Measurements from ENCODE around the gene PDE4D.

The PDE4D gene

DNA sequence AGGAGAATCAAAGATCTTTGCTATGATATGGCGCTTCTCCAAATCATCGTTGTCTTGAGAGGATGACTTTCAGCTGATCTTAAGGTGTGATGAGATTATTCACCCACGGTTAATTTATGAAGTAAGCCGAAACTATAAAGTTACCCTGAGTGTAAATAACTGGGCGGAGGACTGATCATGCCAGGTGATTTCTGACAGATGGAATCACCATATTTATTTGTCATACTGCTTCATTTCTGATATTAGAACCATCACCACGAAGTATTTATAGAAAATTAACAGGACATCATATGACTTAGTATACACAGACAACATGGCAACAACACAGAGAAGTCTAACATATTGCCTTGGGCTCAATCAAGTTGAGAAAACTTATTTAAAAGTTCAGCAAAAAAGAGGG, 708.8 kb downstream of the PDE4D start:
- H3K4me1 ChIP-seq (ENCODE audit: control insufficient read depth in 1 of 2, insufficient read depth in 2 of 2, low read length in 2 of 2), result peaks cover 0 to 5% of the 10 kb centered on the region in 2 donors

DNA sequence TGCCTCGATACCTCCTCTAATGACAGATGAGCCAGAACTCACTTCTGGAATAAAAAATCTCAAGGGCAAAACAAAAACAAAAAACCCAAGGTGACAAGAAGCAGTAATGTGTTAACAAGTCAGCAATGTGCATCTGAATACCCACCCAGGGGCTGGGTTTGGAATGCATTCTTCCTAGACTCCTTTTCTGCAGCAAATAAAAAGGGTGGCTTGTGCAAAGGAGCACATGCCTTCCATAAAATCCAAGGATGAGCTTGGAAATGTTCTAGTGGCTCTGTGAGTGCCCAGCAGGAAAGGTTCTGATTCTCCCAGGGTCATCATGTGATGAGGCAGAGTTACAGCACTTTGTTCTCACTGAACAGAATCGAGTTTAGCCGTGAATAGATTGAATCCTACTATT, 710.8 kb downstream of the PDE4D start:
- Histone ChIP-seq H3K27ac (ENCODE audit: low read length) (no peak overlapping the region), H3K27me3 (ENCODE audit: low read depth, low read length) (no peaks in the 10 kb centered on the region), H3K36me3 (ENCODE audit: control insufficient read depth in 1 of 2, insufficient read depth in 2 of 2, low read length in 2 of 2) (no peaks in the 10 kb centered on the region), H3K4me1 (ENCODE audit: control insufficient read depth in 1 of 2, insufficient read depth in 2 of 2, low read length in 2 of 2) (peaks cover 0 to 2% of the 10 kb centered on the region in 2 donors), H3K9me3 (ENCODE audit: control insufficient read depth in 1 of 2, low read length in 2 of 2) (no peaks in the 10 kb centered on the region), H3K4me3 (ENCODE audit: low read depth in 1 of 2, low read length in 2 of 2) (no peak overlapping the region)

More for the DNA sequence above, 708.8 kb downstream of the PDE4D start:
- Histone ChIP-seq H3K27ac (ENCODE audit: low read length) (no peak overlapping the region), H3K9me3 (ENCODE audit: control insufficient read depth in 1 of 2, low read length in 2 of 2) (no peaks in the 10 kb centered on the region), H3K27me3 (ENCODE audit: low read depth, low read length) (no peaks in the 10 kb centered on the region), H3K36me3 (ENCODE audit: control insufficient read depth in 1 of 2, insufficient read depth in 2 of 2, low read length in 2 of 2) (no peaks in the 10 kb centered on the region), H3K4me3 (ENCODE audit: low read depth in 1 of 2, low read length in 2 of 2) (no peak overlapping the region)

DNA sequence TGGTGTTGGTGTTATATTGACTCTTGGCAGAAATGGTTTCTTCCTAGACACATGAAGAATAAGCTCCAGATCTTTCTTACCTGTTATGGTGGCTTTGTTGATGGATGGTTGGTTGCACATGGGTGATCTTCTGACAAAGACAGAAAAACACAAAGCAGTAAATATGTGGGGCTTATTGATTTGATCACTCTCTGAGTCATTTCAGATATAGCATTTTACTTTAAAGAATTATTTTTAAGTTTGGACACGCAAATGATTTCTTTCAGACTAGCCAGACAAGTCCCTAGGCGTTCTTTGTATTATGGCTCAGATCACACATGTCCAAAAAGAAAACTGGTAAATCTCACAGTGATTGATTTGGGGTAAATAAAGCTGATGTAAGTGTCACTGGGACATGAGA, 713.0 kb downstream of the PDE4D start:
- Histone ChIP-seq H3K9me3 (ENCODE audit: control insufficient read depth in 1 of 2, low read length in 2 of 2) (no peaks in the 10 kb centered on the region), H3K4me1 (ENCODE audit: control insufficient read depth in 1 of 2, insufficient read depth in 2 of 2, low read length in 2 of 2) (no peaks in the 10 kb centered on the region), H3K27me3 (ENCODE audit: low read depth, low read length) (no peaks in the 10 kb centered on the region), H3K27ac (ENCODE audit: low read length) (no peak overlapping the region), H3K4me3 (ENCODE audit: low read depth in 1 of 2, low read length in 2 of 2) (no peak overlapping the region), H3K36me3 (ENCODE audit: control insufficient read depth in 1 of 2, insufficient read depth in 2 of 2, low read length in 2 of 2) (no peaks in the 10 kb centered on the region)

DNA sequence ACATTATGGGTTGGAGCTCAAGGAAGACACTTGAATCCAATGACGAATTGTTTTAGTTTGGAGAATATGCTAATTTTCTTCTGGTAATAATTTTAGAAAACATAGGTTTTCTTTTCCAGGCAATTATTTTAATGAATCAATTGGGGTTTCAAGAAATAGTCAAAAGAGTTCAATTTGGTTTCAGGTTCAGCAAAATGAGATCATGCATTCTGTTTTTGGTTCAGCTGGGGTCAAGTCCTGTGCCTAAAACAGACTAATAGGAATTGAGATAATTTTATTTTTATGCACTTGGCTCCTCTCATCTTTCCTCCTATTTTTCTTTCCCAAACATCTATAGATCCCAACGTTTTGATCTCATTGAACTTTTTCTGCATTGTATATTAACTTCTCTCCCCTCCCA, 713.8 kb downstream of the PDE4D start:
- Histone ChIP-seq H3K4me3 (ENCODE audit: low read depth in 1 of 2, low read length in 2 of 2) (no peak overlapping the region), H3K27me3 (ENCODE audit: low read depth, low read length) (no peaks in the 10 kb centered on the region), H3K27ac (ENCODE audit: low read length) (no peak overlapping the region), H3K9me3 (ENCODE audit: control insufficient read depth in 1 of 2, low read length in 2 of 2) (no peaks in the 10 kb centered on the region), H3K36me3 (ENCODE audit: control insufficient read depth in 1 of 2, insufficient read depth in 2 of 2, low read length in 2 of 2) (no peaks in the 10 kb centered on the region), H3K4me1 (ENCODE audit: control insufficient read depth in 1 of 2, insufficient read depth in 2 of 2, low read length in 2 of 2) (no peaks in the 10 kb centered on the region)

DNA sequence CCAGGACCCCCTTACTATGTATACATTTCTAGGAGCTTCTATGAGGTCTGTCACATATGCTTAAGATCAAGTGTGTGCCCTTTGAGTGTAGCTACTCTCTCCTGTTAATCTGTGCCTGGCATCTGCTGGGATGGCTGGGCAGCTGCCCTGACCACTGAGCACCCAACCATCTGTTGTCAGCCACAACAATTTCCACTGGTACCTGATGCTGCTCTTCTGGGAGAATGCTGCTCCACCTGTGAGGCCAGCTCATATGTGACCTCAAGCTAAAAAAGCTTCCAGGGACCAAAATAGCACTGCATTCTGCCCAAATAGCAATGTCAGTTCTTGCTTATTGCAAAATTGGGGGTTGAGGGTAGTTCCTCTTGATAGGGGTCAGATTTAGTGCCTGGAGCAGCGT, 715.0 kb downstream of the PDE4D start:
- H3K9me3 ChIP-seq (ENCODE audit: control insufficient read depth in 1 of 2, low read length in 2 of 2), result no peaks in the 10 kb centered on the region
- H3K36me3 ChIP-seq (ENCODE audit: control insufficient read depth in 1 of 2, insufficient read depth in 2 of 2, low read length in 2 of 2), result no peaks in the 10 kb centered on the region
- no peak overlapping the region for H3K4me3 ChIP-seq (ENCODE audit: low read depth in 1 of 2, low read length in 2 of 2)
- no peaks in the 10 kb centered on the region for H3K4me1 ChIP-seq (ENCODE audit: control insufficient read depth in 1 of 2, insufficient read depth in 2 of 2, low read length in 2 of 2)
- H3K27me3 ChIP-seq (ENCODE audit: low read depth, low read length), result no peaks in the 10 kb centered on the region
- no peak overlapping the region for H3K27ac ChIP-seq (ENCODE audit: low read length)

DNA sequence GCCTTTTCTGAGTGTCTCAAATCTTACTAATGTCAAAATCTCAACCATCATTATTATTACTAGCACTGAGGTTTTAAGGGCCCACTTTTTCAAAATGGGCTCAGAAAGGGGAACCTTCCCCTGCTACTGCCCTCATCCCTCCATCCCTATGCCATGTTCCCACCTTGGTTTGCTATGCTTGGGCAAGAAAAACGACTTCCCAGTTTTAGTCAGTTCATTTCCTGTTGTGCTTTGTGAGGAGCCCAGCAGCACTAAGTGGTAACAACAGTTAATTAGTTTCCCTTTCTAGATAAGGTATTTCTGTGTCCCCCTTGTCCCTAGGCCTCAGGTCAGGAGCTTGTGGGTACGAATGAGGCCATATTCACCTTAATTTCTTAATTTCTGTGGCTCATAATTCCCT, 715.5 kb downstream of the PDE4D start:
- no peaks in the 10 kb centered on the region for H3K27me3 ChIP-seq (ENCODE audit: low read depth, low read length)
- no peaks in the 10 kb centered on the region for H3K4me1 ChIP-seq (ENCODE audit: control insufficient read depth in 1 of 2, insufficient read depth in 2 of 2, low read length in 2 of 2)
- H3K36me3 ChIP-seq (ENCODE audit: control insufficient read depth in 1 of 2, insufficient read depth in 2 of 2, low read length in 2 of 2), result no peaks in the 10 kb centered on the region
- no peak overlapping the region for H3K27ac ChIP-seq (ENCODE audit: low read length)
- H3K9me3 ChIP-seq (ENCODE audit: control insufficient read depth in 1 of 2, low read length in 2 of 2), result no peaks in the 10 kb centered on the region
- no peak overlapping the region for H3K4me3 ChIP-seq (ENCODE audit: low read depth in 1 of 2, low read length in 2 of 2)

DNA sequence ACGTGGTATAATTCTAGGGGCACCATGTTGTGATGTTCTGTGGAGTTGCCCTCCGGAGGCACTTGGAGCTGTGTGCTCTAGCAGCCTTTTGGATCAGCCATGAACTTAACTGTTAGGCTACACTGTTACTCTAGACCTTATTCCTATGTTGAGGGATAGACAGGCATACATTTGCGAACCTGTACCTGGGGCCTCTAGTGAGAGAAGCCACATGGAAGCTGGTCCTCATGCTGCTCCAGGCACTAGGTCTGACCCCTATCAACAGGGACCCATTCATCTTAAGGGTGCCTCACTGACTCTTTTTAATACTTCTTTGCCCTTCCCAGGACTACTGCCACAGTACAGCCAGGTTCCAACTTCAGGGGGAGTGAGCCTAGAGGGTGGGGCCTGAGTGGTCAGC, 715.9 kb downstream of the PDE4D start:
- H3K9me3 ChIP-seq (ENCODE audit: control insufficient read depth in 1 of 2, low read length in 2 of 2), result no peaks in the 10 kb centered on the region
- no peak overlapping the region for H3K4me3 ChIP-seq (ENCODE audit: low read depth in 1 of 2, low read length in 2 of 2)
- no peak overlapping the region for H3K27ac ChIP-seq (ENCODE audit: low read length)
- no peaks in the 10 kb centered on the region for H3K27me3 ChIP-seq (ENCODE audit: low read depth, low read length)
- no peaks in the 10 kb centered on the region for H3K4me1 ChIP-seq (ENCODE audit: control insufficient read depth in 1 of 2, insufficient read depth in 2 of 2, low read length in 2 of 2)
- H3K36me3 ChIP-seq (ENCODE audit: control insufficient read depth in 1 of 2, insufficient read depth in 2 of 2, low read length in 2 of 2), result no peaks in the 10 kb centered on the region

DNA sequence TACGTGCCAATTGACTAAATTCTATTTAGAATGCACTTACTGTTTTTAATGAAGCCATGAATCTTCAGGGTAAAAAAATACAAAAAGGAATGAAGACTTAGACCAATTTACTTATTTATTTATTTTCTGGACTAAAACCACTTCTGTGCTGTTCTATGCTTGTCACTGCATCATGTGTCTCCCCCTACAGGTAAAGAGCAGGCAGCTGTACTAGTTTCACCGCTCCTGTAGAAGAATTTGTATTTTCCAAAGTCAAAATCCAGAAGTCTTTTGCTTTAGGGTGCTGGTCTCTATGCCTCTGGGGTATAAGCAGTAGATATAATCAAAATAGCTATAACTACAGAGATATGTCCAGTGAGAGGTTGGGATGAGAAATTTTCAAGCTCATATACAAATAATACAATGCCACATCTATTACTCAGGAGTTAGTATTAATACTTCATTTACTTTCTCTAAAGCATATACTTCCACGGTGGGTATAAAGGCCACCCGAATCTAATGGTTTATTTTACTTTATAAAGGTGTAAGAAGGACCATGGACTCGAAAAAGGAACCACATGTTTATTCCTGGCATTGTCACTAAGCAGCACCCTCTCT, 719.2 kb downstream of the PDE4D start:
- H3K27me3 ChIP-seq (ENCODE audit: low read depth, low read length), result no peaks in the 10 kb centered on the region
- no peaks in the 10 kb centered on the region for H3K4me1 ChIP-seq (ENCODE audit: control insufficient read depth in 1 of 2, insufficient read depth in 2 of 2, low read length in 2 of 2)
- H3K9me3 ChIP-seq (ENCODE audit: control insufficient read depth in 1 of 2, low read length in 2 of 2), result no peaks in the 10 kb centered on the region
- H3K4me3 ChIP-seq (ENCODE audit: low read depth in 1 of 2, low read length in 2 of 2), result no peak overlapping the region
- H3K36me3 ChIP-seq (ENCODE audit: control insufficient read depth in 1 of 2, insufficient read depth in 2 of 2, low read length in 2 of 2), result no peaks in the 10 kb centered on the region
- H3K27ac ChIP-seq (ENCODE audit: low read length), result no peak overlapping the region

DNA sequence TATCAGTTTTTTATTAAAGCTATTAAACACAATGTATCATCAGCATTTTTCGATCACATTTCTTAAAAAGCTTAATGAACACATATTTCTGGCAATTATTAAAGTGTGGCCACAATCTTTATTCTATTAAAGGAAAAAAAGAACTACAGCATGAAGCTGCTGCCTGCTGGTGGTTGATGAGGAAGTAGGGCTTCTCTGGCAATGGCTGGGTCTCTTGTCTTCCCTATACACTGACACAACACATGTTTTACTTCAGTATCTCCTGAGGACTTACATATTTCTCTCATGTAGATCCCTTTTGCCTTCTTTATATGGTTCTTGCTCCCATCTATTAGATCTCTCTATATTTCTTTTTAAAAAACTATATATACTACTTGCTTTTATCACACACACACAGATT, 719.9 kb downstream of the PDE4D start:
- H3K4me1 ChIP-seq (ENCODE audit: control insufficient read depth in 1 of 2, insufficient read depth in 2 of 2, low read length in 2 of 2), result no peaks in the 10 kb centered on the region
- H3K4me3 ChIP-seq (ENCODE audit: low read depth in 1 of 2, low read length in 2 of 2), result no peak overlapping the region
- H3K27ac ChIP-seq (ENCODE audit: low read length), result no peak overlapping the region
- H3K27me3 ChIP-seq (ENCODE audit: low read depth, low read length), result no peaks in the 10 kb centered on the region
- H3K9me3 ChIP-seq (ENCODE audit: control insufficient read depth in 1 of 2, low read length in 2 of 2), result no peaks in the 10 kb centered on the region
- H3K36me3 ChIP-seq (ENCODE audit: control insufficient read depth in 1 of 2, insufficient read depth in 2 of 2, low read length in 2 of 2), result no peaks in the 10 kb centered on the region

DNA sequence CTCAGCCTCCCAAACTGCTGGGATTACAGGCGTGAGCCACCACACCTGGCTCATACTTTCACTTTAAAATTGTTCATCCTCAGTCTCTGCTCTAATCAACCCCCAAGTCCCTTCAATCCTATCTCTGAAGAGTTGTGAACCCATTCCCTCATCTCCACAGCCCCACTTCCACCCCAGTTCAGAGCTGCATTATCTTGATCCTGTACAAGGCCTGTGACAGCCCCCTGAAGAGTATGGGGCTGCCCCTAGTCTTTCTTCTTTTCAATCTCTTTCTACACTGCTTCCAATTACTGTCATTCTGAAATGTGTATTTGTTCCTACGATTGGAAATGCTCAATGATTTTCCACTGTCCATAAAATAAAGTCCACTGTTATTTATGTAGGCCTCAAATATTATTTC, 722.4 kb downstream of the PDE4D start:
- H3K9me3 ChIP-seq (ENCODE audit: control insufficient read depth in 1 of 2, low read length in 2 of 2), result no peaks in the 10 kb centered on the region
- no peak overlapping the region for H3K4me3 ChIP-seq (ENCODE audit: low read depth in 1 of 2, low read length in 2 of 2)
- H3K36me3 ChIP-seq (ENCODE audit: control insufficient read depth in 1 of 2, insufficient read depth in 2 of 2, low read length in 2 of 2), result no peaks in the 10 kb centered on the region
- H3K27ac ChIP-seq (ENCODE audit: low read length), result no peak overlapping the region
- H3K4me1 ChIP-seq (ENCODE audit: control insufficient read depth in 1 of 2, insufficient read depth in 2 of 2, low read length in 2 of 2), result no peaks in the 10 kb centered on the region
- no peaks in the 10 kb centered on the region for H3K27me3 ChIP-seq (ENCODE audit: low read depth, low read length)

DNA sequence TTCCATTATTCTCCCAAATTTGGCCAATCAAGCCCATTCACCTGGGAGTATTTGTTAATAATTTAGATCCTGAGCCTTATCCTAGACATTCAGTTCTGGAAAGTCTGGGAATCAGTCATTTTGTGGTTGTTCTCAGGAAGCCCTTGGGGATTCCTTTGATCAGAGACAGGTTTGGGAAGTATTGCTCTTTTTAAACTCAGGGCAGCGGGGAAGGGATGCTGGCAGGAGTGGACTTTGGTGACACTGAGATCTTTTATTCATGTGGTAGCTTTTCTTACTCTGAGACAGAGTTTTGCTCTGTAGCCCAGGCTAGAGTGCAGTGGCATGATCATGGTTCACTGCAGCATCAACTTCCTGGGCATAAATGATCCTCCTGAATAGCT, 723.8 kb downstream of the PDE4D start:
- Histone ChIP-seq H3K4me1 (ENCODE audit: control insufficient read depth in 1 of 2, insufficient read depth in 2 of 2, low read length in 2 of 2) (no peaks in the 10 kb centered on the region), H3K9me3 (ENCODE audit: control insufficient read depth in 1 of 2, low read length in 2 of 2) (no peaks in the 10 kb centered on the region), H3K27me3 (ENCODE audit: low read depth, low read length) (no peaks in the 10 kb centered on the region), H3K36me3 (ENCODE audit: control insufficient read depth in 1 of 2, insufficient read depth in 2 of 2, low read length in 2 of 2) (no peaks in the 10 kb centered on the region), H3K27ac (ENCODE audit: low read length) (no peak overlapping the region), H3K4me3 (ENCODE audit: low read depth in 1 of 2, low read length in 2 of 2) (no peak overlapping the region)

DNA sequence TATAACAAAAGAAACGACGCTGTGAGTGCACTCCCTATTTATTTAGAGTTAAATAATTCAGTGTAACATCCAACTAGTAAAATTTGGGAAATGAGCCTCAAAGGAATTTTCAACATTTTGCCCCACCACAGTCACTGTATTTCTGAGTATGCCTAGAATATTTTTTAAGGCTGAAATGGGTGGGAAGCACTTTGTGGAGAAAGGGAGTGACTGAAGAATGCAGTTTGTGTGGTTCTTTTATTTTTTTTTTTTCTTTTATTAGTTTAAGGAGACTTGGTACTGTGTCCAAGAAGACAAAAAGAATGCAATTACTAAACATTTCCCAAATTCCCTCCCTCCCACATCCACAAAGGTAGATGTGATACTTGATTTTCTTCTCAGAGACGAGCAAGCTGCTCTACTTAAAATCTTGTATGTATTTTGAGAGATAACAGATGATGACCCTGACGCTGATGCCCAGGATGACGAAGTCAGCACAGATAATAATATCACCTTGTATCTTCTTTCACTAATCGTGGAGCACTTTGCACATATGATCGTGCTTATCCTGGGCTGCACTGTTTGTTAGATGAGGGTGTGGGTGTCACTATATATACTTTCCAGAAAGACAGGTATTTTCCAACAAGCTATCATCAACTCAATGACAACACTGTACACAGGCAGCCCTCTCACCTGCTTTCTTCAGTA, 724.3 kb downstream of the PDE4D start:
- Histone ChIP-seq H3K36me3 (ENCODE audit: control insufficient read depth in 1 of 2, insufficient read depth in 2 of 2, low read length in 2 of 2) (no peaks in the 10 kb centered on the region), H3K9me3 (ENCODE audit: control insufficient read depth in 1 of 2, low read length in 2 of 2) (no peaks in the 10 kb centered on the region), H3K27ac (ENCODE audit: low read length) (no peak overlapping the region), H3K4me3 (ENCODE audit: low read depth in 1 of 2, low read length in 2 of 2) (no peak overlapping the region), H3K4me1 (ENCODE audit: control insufficient read depth in 1 of 2, insufficient read depth in 2 of 2, low read length in 2 of 2) (no peaks in the 10 kb centered on the region), H3K27me3 (ENCODE audit: low read depth, low read length) (no peaks in the 10 kb centered on the region)
